Posterior cingulate gyrus (tissue), 11 donors: ENCODE data around the gene CPO.

Source experiments
- DNase-seq, 10 donors: peaks; one replicate each; pipeline versions ENCODE4 v3.0.0 to v3.0.0-alpha.2; 2020 to 2021; ENCODE audit warnings: mixed read lengths in 3 of 10
- intact Hi-C: fragments of 100-400 bp; cut with DNase I; formaldehyde crosslinking; loops from one replicate; pipeline ENCODE4 v1.15.1; 2023

Gene CPO

GRCh38 chr2:206970589-206971360 is 31.5 kb downstream of the CPO start:
- no peak for DNase-seq

GRCh38 chr2:206971805-206972204 is 32.5 kb downstream of the CPO start:
- DNase-seq: no peak
- intact Hi-C loops: no loop called here

More at GRCh38 chr2:206970589-206971360, 31.5 kb downstream of the CPO start:
- intact Hi-C loops: no loop called here

DNA sequence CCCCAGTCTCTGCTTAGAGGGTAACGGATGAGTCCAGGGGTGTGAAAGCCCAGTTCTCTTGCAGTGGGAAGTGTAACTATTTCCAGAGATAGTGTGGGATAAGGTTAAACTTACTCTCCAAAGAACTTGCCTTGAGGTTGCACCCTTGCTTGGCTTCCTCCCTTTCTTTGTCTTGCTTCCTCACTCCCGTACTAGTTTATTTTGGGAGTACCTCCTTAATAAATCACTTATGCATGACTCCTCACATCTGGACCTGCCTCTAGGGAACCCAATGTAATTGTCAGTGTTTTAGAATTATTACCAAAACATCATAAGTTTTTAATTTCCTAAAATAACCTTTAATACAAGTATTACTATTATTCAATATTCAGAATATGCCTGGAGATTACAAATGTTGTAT is 35.2 kb downstream of the CPO start:
- no peak for DNase-seq
- intact Hi-C loops: no loop called here

- no peak for DNase-seq
- intact Hi-C loops: no loop called here
Measured at GRCh38 chr2:206978746-206979145, 39.4 kb downstream of the CPO start.

DNA sequence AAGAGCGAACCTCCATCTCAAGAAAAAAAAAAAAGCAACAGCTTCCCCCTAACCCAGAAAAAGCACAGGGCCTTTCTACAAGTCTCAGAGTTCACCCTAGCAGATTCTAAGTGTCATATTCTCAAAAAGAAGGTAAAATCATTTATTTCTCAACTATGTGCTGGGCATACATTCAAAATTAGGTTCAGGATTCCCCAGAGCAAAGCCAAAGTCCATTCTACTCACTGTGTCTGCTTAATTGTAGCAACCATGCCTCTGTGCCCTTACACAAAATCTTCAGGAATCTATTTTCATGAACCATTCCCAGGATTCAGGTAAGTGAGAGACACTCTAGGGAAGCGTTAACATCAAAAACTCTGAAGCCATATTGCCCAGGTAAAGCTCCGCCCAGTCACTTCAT is 40.0 kb downstream of the CPO start:
- intact Hi-C loops: no loop called here
- no peak for DNase-seq

DNA sequence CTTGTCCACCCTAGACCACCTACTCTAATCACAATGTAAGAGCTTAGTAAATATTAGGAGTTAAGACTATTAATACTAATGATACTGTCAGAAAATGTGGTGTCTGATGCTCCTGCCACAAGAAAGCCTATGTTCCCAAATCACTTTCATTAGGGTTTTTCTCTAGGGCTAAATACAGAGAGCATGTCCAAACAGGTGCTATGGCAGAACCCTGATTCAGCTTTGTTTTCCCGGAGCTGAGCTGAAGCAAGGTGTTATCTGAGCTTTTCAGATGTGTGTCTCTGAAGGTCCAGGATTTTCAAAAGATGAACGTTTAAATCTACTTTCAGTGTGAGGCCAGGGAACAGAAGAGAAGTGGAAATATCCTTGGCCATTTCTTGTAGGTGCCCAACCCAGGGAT is 40.6 kb downstream of the CPO start:
- intact Hi-C loops: loop anchor here (5.0 to 10.0 kb wide), 4 partner anchors 62 to 288 kb away; no protein-coding TSS in a partner anchor
- no peak for DNase-seq

- DNase-seq: no peak
- intact Hi-C loops: loop anchor here (5.0 to 10.0 kb wide), 4 partner anchors 62 to 288 kb away; no protein-coding TSS in a partner anchor
Measured at GRCh38 chr2:206980413-206980812, 41.1 kb downstream of the CPO start.

DNA sequence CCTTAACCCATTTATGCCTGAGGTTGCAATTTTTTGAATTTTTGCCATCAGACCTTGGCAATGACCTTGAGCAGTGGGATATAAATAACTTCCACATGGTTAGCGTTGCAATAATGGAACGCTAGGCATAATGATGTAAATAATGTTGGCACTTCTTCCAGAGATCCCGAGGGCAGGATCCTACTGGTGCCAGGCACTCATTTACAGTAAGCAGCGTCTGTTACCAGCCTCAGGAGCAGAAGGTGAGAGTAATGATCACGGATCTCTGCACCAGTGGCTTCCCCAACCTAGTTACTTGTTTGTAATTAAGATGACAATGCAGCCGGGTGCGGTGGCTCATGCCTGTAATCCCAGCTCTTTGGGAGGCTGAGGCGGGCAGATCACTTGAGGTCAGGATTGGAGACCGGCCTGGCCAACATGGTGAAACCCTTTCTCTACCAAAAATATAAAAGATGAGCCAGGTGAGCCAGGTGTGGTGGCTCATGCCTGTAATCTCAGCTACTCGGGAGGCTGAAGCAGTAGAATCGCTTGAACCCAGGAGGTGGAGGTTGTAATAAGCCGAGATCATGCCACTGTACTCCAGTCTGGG is 41.9 kb downstream of the CPO start:
- intact Hi-C loops: loop anchor here (1.0 to 10.0 kb wide), 5 partner anchors 61 to 492 kb away; no protein-coding TSS in a partner anchor
- peak in 1 of 10 donors; percentile 63 for DNase-seq

- intact Hi-C loops: loop anchor here (1.0 to 10.0 kb wide), 5 partner anchors 60 to 491 kb away; no protein-coding TSS in a partner anchor
- peak; percentile 78 to 98 (median 88) for DNase-seq
Measured at GRCh38 chr2:206981739-206982340, 42.5 kb downstream of the CPO start.

DNA sequence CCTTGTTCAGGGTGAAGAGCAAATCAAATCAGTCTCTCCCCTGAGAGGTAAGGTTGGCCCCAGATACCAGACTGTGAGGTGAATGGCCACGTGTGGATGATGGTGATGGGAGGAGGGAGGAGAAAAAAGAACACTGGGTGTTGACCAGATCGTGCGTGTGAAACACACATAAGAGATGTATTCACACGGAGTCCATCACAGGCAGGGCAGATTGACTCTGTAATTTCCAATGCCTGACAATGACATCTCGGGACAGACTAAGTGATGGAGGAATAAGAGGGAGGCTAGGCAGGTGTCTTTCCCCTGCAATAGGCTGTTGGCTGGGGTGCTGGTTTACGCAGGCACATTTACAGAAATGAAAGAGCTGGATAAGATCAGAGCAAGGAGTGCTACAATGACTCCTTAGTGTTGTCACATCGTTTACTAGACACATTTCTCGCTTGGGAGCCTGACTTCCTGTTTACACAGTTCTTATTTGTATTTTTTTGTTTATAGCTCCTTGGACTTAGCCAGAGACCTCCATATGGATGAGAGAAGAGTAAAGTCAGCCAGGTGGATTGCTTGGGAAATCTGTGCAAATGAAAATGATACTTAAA is 43.1 kb downstream of the CPO start:
- intact Hi-C loops: loop anchor here (5.0 to 10.0 kb wide), 4 partner anchors 60 to 290 kb away; no protein-coding TSS in a partner anchor

GRCh38 chr2:206983161-206983859 is 44.0 kb downstream of the CPO start:
- intact Hi-C loops: loop anchor here (5.0 to 10.0 kb wide), 4 partner anchors 59 to 291 kb away; no protein-coding TSS in a partner anchor
- peak in 2 of 10 donors; percentile 17 to 67 for DNase-seq

More for the DNA sequence above, 43.1 kb downstream of the CPO start:
- peak in 1 of 10 donors; percentile 37 for DNase-seq

GRCh38 chr2:206984206-206984605 is 44.9 kb downstream of the CPO start:
- intact Hi-C loops: loop anchor here (2.0 to 10.0 kb wide), 5 partner anchors 58 to 292 kb away; partner anchors contain the start of gene KLF7

GRCh38 chr2:206986943-206987342 is 47.6 kb downstream of the CPO start:
- intact Hi-C loops: loop anchor here (10.0 kb wide), 1 partner anchor 268 kb away; no protein-coding TSS in a partner anchor
- DNase-seq: no peak

More at GRCh38 chr2:206984206-206984605, 44.9 kb downstream of the CPO start:
- DNase-seq: no peak

- intact Hi-C loops: loop anchor here (10.0 kb wide), 1 partner anchor 267 kb away; no protein-coding TSS in a partner anchor
- no peak for DNase-seq
Measured at GRCh38 chr2:206987810-206988209, 48.5 kb downstream of the CPO start.

DNA sequence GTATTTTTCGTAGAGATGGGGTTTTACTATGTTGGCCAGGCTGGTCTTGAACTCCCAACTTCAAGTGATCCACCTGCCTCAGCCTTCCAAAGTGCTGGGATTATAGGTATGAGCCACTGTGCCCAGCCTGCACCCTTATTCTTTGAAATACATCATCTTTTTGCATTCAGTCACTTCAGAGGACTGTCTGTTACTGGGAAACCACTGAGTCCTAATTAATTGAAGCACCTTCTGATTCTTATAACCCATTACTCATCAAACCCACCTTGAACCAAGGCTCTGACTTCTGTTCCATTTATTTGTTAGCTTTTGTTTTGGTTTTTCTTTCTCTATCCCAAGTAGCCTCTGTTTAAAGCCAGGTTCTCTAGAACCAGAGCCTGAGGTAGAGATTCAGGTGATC is 49.6 kb downstream of the CPO start:
- intact Hi-C loops: loop anchor here (10.0 kb wide), 1 partner anchor 266 kb away; no protein-coding TSS in a partner anchor
- no peak for DNase-seq

GRCh38 chr2:206989311-206989710 is 50.0 kb downstream of the CPO start:
- intact Hi-C loops: loop anchor here (10.0 kb wide), 1 partner anchor 265 kb away; no protein-coding TSS in a partner anchor
- DNase-seq: peak in 3 of 10 donors; percentile 27 to 63 (median 55)

DNA sequence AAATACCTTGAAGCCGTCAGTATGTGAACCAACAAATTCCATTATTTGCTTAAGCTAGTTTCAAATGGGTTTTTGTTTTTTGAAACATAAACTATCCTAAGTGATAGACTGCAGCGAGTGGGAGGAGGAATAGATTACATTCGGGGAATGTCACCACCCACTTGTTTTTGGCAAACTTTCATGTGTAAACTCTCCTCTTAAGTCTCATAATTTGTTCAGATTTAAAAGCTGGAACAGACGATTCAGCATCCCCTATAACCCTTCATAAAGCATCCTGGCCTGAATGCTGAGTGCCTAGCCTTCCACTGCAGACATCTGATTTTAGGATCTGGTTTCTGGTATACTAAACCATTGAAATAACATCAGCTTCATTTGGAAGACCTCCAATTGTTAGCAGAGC is 51.0 kb downstream of the CPO start:
- DNase-seq: no peak
- intact Hi-C loops: no loop called here

- intact Hi-C loops: no loop called here
- no peak for DNase-seq
Measured at GRCh38 chr2:206991070-206991469, 51.8 kb downstream of the CPO start.

- no peak for DNase-seq
- intact Hi-C loops: no loop called here
Measured at GRCh38 chr2:206993396-206993911, 54.1 kb downstream of the CPO start.
